ENCODE measurements around the gene FRS2. TPM values are rescaled to one million over a fixed set of nuclear protein-coding genes. Genes with fewer than 3 reads are reported as not detected.

FRS2 gene
- total RNA-seq, 1 donor from 2014 or later, result 29.7 TPM

GRCh38 chr12:69481133-69481532, 10.9 kb downstream of the FRS2 start:
- Histone ChIP-seq H3K27ac (no peak overlapping the region), H3K27me3 (ENCODE audit: low read depth) (no peaks in the 10 kb centered on the region)
- intact Hi-C loops (cut with DNase I), result no loop called here

GRCh38 chr12:69483700-69484099, 13.5 kb downstream of the FRS2 start:
- Histone ChIP-seq H3K36me3 (no peaks in the 10 kb centered on the region), H3K4me3 (no peak overlapping the region), H3K4me1 (peaks cover 32% of the 10 kb centered on the region), H3K9me3 (peaks cover 12% of the 10 kb centered on the region), H3K27ac (no peak overlapping the region), H3K27me3 (ENCODE audit: low read depth) (no peaks in the 10 kb centered on the region)
- ATAC-seq, result no peak
- intact Hi-C loops (cut with DNase I), result no loop called here
- no peak for DNase-seq
- TF ChIP-seq CTCF (IDR thresholded peaks at IDR 0.05), result no peak

More at GRCh38 chr12:69481133-69481532, 10.9 kb downstream of the FRS2 start:
- DNase-seq (no peak), ATAC-seq (no peak)
- Histone ChIP-seq H3K4me1 (peaks cover 38% of the 10 kb centered on the region), H3K9me3 (no peaks in the 10 kb centered on the region), H3K36me3 (no peaks in the 10 kb centered on the region), H3K4me3 (no peak overlapping the region)
- TF ChIP-seq CTCF (IDR thresholded peaks at IDR 0.05), result no peak

- Histone ChIP-seq H3K36me3 (no peaks in the 10 kb centered on the region), H3K4me3 (no peak overlapping the region), H3K27ac (no peak overlapping the region), H3K27me3 (ENCODE audit: low read depth) (no peaks in the 10 kb centered on the region), H3K4me1 (peaks cover 26% of the 10 kb centered on the region), H3K9me3 (peaks cover 12% of the 10 kb centered on the region)
- TF ChIP-seq CTCF (IDR thresholded peaks at IDR 0.05), result no peak
- DNase-seq, result no peak
- intact Hi-C loops (cut with DNase I), result no loop called here
- no peak for ATAC-seq
Observed at GRCh38 chr12:69484428-69484827, 14.2 kb downstream of the FRS2 start.

- Histone ChIP-seq H3K27ac (no peak overlapping the region), H3K4me1 (peaks cover 3% of the 10 kb centered on the region), H3K4me3 (no peak overlapping the region), H3K36me3 (no peaks in the 10 kb centered on the region), H3K27me3 (ENCODE audit: low read depth) (no peaks in the 10 kb centered on the region), H3K9me3 (peaks cover 12% of the 10 kb centered on the region)
- intact Hi-C loops (cut with DNase I), result no loop called here
- no peak for ATAC-seq
- TF ChIP-seq CTCF (IDR thresholded peaks at IDR 0.05), result no peak
- no peak for DNase-seq
Observed at GRCh38 chr12:69490920-69491643, 20.9 kb downstream of the FRS2 start.

GRCh38 chr12:69492739-69493138, 22.6 kb downstream of the FRS2 start:
- no peak overlapping the region for H3K27ac ChIP-seq
- H3K4me1 ChIP-seq, result peaks cover 13% of the 10 kb centered on the region
- peaks cover 3% of the 10 kb centered on the region for H3K9me3 ChIP-seq
- TF ChIP-seq CTCF (IDR thresholded peaks at IDR 0.05), result no peak
- no peaks in the 10 kb centered on the region for H3K27me3 ChIP-seq (ENCODE audit: low read depth)
- intact Hi-C loops (cut with DNase I), result no loop called here
- no peaks in the 10 kb centered on the region for H3K36me3 ChIP-seq
- no peak overlapping the region for H3K4me3 ChIP-seq
- DNase-seq (no peak), ATAC-seq (no peak)

All from lower lobe of right lung (tissue), 2 donors.